Measurements from ENCODE around the gene LIG1.

Gene LIG1

DNA sequence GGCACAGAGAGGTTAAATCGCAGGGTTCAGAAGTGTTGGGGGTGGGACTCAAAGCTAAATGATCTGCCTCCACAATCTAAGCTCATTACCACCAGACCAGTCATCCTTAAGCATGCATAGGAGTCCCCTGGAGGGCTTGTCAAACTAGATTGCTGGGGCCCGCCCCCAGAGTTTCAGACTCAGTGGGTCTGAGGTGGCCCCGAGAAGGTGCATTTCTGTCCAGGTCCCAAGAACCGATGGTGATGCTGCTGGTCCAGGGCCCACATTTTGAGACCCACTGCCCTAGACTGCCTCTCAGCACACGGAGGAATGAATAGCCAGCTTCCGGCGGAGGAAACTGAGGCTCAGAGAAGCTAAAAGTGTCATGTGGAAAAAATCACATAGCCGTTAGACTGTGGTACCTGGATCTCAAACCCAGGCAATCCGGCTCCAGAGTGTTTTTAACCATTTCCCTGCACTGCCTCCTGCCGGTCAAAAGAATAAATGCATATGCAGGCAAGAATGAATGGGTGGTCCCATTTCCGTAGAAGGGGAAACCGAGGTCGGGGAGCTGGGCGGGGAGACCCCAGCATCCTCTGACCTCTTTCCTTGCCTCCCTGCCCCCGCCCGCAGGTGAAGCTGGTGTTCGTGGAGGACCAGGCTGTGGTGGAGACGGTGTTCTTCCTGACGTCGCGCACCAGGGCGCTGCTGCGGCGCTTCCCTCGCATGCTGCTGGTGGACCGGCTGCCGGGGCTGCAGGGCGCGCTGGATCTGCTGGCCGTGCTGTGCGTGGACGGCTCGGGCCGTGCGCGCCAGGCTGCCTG is 24.1 kb upstream of the LIG1 start:
- TF ChIP-seq GATA2 (IDR thresholded peaks at IDR 0.05; ENCODE audit: low read depth, low read length) (no peak), GATA3 (IDR thresholded peaks at IDR 0.05; ENCODE audit: low read depth, low read length) (no peak)

DNA sequence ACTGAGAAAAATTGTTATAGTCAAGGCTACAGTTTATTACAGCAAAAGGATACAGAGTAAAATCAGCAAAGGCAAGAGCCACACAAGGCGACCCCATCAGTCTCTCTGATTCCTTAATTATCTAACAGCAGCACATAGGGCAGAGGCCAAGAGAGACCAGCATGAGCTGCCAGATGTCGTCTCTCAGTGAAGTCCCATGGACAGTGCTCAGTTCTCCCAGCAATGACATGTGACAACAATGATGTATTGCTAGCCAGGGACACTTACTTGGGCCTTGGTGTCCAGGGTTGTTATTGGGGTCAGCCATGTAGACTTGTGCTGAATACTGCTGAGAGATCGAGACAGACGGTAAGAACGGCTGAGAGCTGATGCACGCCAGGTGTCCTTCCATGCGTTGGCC is 22.6 kb upstream of the LIG1 start:
- no peak for TF ChIP-seq GATA3 (IDR thresholded peaks at IDR 0.05; ENCODE audit: low read depth, low read length)
- TF ChIP-seq GATA2 (IDR thresholded peaks at IDR 0.05; ENCODE audit: low read depth, low read length): no peak

DNA sequence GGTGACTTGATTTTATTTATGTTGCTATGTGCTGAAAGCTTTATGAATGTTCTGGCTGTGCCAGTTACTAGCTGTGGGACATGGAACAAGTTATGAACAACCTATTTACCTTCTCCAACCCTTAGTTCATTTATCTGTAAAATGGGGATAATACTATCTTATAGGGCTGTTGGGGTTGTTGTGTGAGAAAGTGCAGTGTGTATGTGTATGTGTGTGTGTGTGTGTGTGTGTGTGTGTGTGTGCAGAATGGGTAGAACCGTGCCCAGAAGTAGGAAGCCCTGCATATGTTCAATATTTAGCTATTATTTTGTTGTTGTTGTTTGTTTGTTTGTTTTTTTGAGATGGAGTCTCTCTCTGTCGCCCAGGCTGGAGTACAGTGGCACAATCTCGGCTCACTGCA is 20.7 kb upstream of the LIG1 start:
- TF ChIP-seq GATA3 (IDR thresholded peaks at IDR 0.05; ENCODE audit: low read depth, low read length): no peak

DNA sequence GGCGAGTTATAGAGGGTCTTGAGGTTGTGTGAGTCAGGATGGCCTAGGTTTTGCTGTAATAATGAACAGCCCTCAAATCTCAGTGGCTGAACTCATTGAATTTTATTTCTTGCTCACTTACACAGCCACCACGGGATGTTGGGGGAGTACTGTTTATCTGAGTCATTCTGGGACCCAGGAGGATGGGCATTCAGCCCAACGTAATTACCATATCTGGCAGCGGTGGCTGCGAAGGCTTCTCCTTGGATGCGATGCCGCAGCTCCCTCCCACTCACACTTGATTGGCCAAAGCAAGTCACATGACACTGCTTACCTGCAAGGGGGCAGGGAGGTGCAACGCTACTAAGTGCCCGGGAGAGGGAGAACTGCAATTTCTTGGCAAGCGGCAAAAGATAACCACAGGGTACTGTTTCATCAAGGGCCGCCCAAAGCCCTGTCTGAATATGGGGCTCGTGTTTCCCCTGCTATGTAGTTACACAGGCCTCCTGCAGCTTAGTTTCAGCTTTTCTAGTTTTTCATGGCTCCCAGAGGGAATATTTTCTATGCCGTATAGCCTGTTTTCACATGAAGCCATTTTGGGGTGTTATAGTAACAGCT is 20.2 kb upstream of the LIG1 start:
- TF ChIP-seq GATA3 (IDR thresholded peaks at IDR 0.05; ENCODE audit: low read depth, low read length) (no peak), GATA2 (IDR thresholded peaks at IDR 0.05; ENCODE audit: low read depth, low read length) (no peak)

DNA sequence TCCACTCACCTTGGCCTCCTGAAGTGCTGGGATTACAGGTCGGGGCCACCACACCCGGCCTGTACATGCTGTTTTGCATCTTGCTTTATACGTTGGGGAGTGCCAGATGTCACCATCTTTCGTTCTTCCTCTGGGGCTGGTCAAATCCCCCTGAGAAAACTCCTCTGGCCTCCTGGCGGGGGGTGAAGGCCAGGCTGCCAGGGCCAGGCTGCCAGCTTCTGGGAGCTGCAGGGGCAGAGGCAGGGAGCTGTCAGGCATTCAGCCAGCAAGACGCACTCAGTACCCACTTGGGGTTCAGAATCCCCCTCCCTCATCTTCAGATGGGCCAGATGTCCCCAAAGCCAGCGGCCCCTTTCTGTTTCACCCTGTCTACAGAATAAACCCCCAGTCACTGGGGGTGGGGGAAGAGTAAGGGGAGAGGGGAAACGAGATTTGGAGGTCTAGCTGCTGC is 16.4 kb upstream of the LIG1 start:
- TF ChIP-seq GATA2 (IDR thresholded peaks at IDR 0.05; ENCODE audit: low read depth, low read length): no peak
- no peak for TF ChIP-seq GATA3 (IDR thresholded peaks at IDR 0.05; ENCODE audit: low read depth, low read length)

DNA sequence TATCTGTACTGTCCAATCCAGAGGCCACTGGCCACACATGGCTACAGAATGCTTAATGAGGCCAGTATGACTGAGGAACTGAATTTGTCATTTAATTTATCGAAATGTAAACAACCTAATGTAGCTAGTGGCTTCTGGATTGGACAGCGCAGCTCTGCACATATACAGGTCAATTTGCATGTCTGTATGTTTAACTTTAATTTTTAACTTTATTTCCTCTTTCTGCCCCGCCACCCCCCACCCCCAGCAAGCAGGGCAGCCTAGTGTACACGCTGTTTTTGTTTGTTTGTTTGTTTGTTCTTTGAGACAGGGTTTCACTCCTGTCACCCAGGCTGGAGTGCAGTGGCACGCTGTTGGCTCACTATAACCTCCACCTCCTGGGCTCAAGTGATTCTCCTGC is 15.9 kb upstream of the LIG1 start:
- TF ChIP-seq GATA2 (IDR thresholded peaks at IDR 0.05; ENCODE audit: low read depth, low read length) (no peak), GATA3 (IDR thresholded peaks at IDR 0.05; ENCODE audit: low read depth, low read length) (no peak)

DNA sequence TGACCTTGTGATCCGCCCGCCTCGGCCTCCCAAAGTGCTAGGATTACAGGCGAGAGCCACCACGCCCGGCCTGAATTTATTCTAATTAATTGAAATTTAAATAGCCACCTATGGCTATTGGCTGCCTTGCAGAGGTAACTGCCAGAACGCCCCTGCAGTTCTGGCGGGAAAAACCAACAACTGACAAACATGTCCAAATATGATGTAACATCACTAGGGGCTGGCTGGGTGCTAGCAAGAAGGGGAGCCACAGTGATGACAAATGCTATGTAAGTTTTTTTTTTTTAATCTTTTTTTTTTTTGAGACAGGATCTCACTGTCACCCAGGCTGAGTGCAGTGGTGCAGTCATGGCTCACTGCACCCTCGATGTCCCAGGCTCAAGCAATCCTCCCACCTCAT is 13.2 kb upstream of the LIG1 start:
- TF ChIP-seq GATA2 (IDR thresholded peaks at IDR 0.05; ENCODE audit: low read depth, low read length) (no peak), GATA3 (IDR thresholded peaks at IDR 0.05; ENCODE audit: low read depth, low read length) (no peak)

DNA sequence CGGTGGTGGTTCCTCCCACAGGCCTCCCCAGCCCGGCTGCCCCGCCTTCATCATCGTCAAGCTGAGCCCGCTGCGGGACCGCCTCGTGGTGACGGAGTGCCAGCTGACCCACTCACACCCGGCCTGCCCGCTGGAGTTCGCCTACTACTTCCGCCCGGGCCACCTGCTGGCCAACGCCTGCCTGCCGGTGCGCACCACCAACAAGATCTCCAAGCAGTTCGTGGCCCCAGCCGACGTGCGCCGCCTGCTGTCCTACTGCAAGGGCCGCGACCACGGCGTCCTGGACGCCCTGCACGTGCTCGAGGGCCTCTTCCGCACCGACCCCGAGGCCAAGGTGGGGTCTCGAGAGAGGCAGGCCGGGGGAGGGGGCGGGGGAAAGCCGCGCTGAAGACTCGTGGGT is 12.3 kb upstream of the LIG1 start:
- TF ChIP-seq GATA2 (IDR thresholded peaks at IDR 0.05; ENCODE audit: low read depth, low read length) (no peak), GATA3 (IDR thresholded peaks at IDR 0.05; ENCODE audit: low read depth, low read length) (no peak)

DNA sequence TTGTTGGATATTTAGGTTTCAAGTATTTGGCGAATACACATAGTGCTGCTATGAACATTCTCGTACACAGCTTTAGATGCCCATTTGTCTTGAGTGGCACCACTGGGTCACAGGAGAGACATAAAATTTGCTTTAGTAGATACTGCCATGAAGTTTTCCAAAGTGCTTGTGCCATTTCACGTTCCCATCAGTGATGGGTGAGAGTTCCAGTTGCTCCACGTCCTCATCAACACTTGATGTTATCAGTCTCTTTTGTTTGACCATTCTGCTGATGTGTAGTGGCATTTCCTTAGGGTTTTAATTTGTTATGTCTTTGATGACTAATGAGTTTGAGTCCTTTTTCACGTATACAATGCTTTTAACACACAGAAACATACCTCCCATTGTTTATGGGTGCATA is 11.4 kb upstream of the LIG1 start:
- TF ChIP-seq GATA3 (IDR thresholded peaks at IDR 0.05; ENCODE audit: low read depth, low read length) (no peak), GATA2 (IDR thresholded peaks at IDR 0.05; ENCODE audit: low read depth, low read length) (no peak)

DNA sequence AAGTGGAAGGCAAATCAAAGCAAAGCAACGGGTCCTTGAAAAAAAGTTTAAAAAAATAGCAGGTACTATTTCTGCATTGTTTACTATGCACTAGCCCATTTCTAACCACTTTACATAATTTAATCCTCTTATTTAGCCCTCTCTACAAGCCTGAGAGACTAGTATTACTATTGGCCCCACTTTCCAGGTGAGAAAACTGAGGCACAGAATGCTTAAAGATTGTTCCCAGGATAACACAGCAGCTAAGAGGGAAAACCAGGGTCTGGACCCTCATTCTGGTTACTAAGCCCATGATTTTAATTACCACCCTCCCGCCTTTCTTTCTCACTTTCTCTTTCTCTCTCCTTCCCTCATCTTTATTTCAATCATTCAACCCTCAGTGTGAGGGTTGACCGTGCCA is 6.1 kb upstream of the LIG1 start:
- TF ChIP-seq GATA3 (IDR thresholded peaks at IDR 0.05; ENCODE audit: low read depth, low read length) (no peak), GATA2 (IDR thresholded peaks at IDR 0.05; ENCODE audit: low read depth, low read length) (no peak)

DNA sequence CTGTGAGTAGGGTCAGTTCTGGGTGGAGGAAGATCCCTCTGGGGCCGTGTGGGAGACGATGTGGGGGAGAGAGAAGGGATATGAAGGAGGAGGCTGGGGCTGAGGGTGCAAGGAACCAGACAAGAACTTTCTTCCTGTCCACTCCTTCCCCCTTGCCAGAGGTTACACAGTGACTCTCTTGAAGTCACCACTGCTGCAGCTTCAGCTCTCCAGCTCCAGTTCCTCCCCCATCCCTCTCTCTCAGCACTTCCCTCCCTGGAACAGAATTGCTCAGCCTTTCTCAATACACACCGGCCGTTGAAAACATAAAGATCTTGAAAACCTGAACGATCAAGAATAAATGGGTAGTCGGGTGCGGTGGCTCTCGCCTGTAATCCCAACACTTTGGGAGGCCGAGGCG is 5.4 kb upstream of the LIG1 start:
- no peak for TF ChIP-seq GATA3 (IDR thresholded peaks at IDR 0.05; ENCODE audit: low read depth, low read length)
- no peak for TF ChIP-seq GATA2 (IDR thresholded peaks at IDR 0.05; ENCODE audit: low read depth, low read length)

DNA sequence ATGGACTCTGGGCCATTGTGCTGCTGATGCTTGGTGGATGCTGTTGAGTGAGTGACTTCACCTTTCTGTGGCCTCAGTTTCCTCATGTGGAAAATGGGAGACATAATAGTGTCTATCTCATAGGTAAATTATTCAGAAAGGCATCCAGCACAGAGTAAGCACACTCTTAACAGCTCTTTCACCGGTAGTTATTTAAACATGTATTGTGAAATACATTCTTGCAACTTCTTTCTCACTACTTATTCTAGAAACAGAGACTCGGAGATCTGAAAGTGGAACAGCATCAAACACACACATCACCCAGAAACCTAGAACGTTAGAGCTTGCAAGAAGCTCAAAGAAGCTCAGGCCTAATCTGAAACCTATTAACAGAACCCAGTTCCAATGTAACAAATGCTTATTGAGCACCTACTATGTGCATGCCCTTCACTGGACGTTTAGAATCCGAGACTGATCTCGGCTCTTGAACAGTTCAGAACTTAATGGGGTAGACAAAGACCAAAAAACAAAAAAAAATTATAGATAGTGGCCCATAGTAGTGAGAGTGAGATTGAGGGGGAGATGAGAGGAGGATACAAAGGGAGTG is 4.4 kb upstream of the LIG1 start:
- TF ChIP-seq GATA2 (IDR thresholded peaks at IDR 0.05; ENCODE audit: low read depth, low read length): no peak
- no peak for TF ChIP-seq GATA3 (IDR thresholded peaks at IDR 0.05; ENCODE audit: low read depth, low read length)

DNA sequence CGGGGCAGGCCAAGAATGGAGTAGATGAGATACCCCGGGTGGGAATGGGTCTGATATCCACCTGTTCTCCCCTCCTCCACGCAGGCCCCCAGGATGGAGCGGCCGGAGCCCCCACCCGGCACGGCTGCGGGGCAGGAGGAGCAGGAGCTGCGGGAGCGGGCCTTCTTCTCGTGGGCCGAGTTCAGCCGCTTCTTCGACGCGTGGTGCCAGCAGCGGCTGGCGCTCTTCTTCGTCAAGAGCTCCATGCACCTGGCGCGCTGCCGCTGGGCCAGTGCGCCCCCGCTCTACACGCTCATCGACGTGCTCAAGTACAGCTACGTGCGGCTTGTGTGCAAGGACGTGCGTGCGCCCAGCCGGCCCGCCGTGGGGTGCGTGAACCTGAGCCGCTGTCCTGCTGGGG is 1.6 kb upstream of the LIG1 start:
- TF ChIP-seq GATA2 (IDR thresholded peaks at IDR 0.05; ENCODE audit: low read depth, low read length) (no peak), GATA3 (IDR thresholded peaks at IDR 0.05; ENCODE audit: low read depth, low read length) (no peak)

DNA sequence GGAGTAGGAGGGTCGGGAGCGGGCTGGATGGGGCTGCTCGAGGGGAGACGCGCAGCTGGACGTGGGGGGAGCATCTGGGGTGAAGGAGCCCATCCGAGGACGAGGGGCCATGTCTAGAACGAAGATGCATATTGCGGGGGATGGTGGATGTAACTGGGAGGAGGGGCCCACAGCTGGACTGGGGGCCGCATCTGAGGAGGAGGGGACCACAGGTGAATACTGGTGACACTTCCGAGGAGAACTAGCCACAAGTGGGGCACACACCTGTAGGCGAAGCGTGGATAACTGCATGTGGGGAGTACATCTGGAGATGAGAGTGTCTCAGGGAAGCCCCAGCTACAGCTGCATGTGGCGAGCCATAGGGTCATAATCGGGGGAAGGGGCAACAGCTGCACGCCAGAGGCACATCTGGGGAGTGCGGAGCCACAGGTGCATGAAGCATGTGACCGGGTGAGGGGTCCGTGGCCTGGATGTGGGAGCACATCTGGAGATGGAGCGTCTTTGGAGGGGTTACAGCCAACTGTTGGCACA is 738 bp upstream of the LIG1 start:
- TF ChIP-seq GATA3 (IDR thresholded peaks at IDR 0.05; ENCODE audit: low read depth, low read length): no peak
- no peak for TF ChIP-seq GATA2 (IDR thresholded peaks at IDR 0.05; ENCODE audit: low read depth, low read length)

DNA sequence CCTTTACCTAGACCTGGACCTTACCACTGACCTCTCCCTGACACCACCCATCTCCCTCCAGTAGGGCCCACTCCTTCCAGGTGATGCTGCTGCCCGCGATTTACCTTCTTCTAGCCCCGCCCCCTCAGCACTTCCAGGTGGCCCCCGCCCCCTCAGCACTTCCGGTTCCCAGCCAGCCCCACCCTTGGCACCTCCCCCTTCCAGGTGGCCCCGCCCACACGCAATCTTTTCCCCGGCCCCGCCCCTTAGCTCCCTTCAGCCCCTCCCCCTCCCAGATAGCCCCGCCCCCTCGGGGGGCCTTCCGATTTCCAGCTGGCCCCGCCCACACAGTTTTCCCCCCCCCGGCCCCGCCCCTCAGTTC is 586 bp downstream of the LIG1 start:
- no peak for TF ChIP-seq GATA2 (IDR thresholded peaks at IDR 0.05; ENCODE audit: low read depth, low read length)
- no peak for TF ChIP-seq GATA3 (IDR thresholded peaks at IDR 0.05; ENCODE audit: low read depth, low read length)
